Trophoblast cell (in vitro differentiated cells and primary cell): ENCODE data around the gene HESX1.

Experiments used
- DNase-seq, 2 donors: peaks; one replicate each; pipeline ENCODE4 v3.0.0-alpha.2; 2016
- H2AFZ ChIP-seq: 2 replicates; pipeline ENCODE4 v1.6.1; 2013; ENCODE audit warnings: low read length, moderate library complexity, mild to moderate bottlenecking; ENCODE audit not compliant: insufficient read depth, poor library complexity
- H2AK5ac ChIP-seq: 2 replicates; pipeline ENCODE4 v1.6.1; 2013; ENCODE audit warnings: mild to moderate bottlenecking, low read length
- H2BK120ac ChIP-seq: 2 replicates; pipeline ENCODE4 v1.6.1; 2013; ENCODE audit warnings: low read length, mild to moderate bottlenecking, moderate library complexity; ENCODE audit not compliant: insufficient read depth, poor library complexity
- H2BK12ac ChIP-seq: 2 replicates; pipeline ENCODE4 v1.6.1; 2013; ENCODE audit warnings: mild to moderate bottlenecking, low read length, moderate library complexity
- H2BK5ac ChIP-seq: 2 replicates; pipeline ENCODE4 v1.6.1; 2013; ENCODE audit warnings: low read length, low read depth, moderate library complexity, mild to moderate bottlenecking; ENCODE audit not compliant: poor library complexity
- H3K14ac ChIP-seq: 2 replicates; pipeline ENCODE4 v1.6.1; 2013; ENCODE audit warnings: mild to moderate bottlenecking, low read length
- H3K18ac ChIP-seq: 2 replicates; pipeline ENCODE4 v1.6.1; 2013; ENCODE audit warnings: mild to moderate bottlenecking, low read length
- H3K23ac ChIP-seq: 2 replicates; pipeline ENCODE4 v1.6.1; 2013; ENCODE audit warnings: low read length
- H3K27ac ChIP-seq: 2 replicates; pipeline ENCODE4 v1.5.1; 2013; ENCODE audit warnings: low read depth, mild to moderate bottlenecking, inconsistent platforms, low read length, moderate library complexity
- H3K27me3 ChIP-seq: 2 replicates; pipeline ENCODE4 v1.6.1; 2013; ENCODE audit warnings: inconsistent platforms, mild to moderate bottlenecking, low read length, moderate library complexity; ENCODE audit not compliant: insufficient read depth
- H3K36me3 ChIP-seq, 2 experiments: 1 replicate in 1 of 2; 2 replicates in 1 of 2; pipeline ENCODE4 v1.6.1; 2013; ENCODE audit warnings: low read length in 2 of 2, mild to moderate bottlenecking in 2 of 2, moderate library complexity in 1 of 2; ENCODE audit not compliant: insufficient read depth in 2 of 2, control insufficient read depth in 1 of 2
- H3K4ac ChIP-seq: 2 replicates; pipeline ENCODE4 v1.6.1; 2013; ENCODE audit warnings: low read depth, mild to moderate bottlenecking, low read length, moderate library complexity
- H3K4me1 ChIP-seq, 2 experiments: 1 replicate in 1 of 2; 2 replicates in 1 of 2; pipeline ENCODE4 v1.6.1; 2013; ENCODE audit warnings: low read length in 2 of 2, mild to moderate bottlenecking in 2 of 2, moderate library complexity in 1 of 2; ENCODE audit not compliant: insufficient read depth in 2 of 2, control insufficient read depth in 1 of 2
- H3K4me2 ChIP-seq: 2 replicates; pipeline ENCODE4 v1.6.1; 2013; ENCODE audit warnings: inconsistent platforms, mild to moderate bottlenecking, low read length, moderate library complexity
- H3K4me3 ChIP-seq: 2 replicates; pipeline ENCODE4 v1.5.1; 2013; ENCODE audit warnings: mild to moderate bottlenecking, low read depth, low read length, inconsistent platforms
- H3K79me1 ChIP-seq: one replicate; pipeline ENCODE4 v1.6.1; 2013; ENCODE audit warnings: low read length
- H3K79me2 ChIP-seq: 2 replicates; pipeline ENCODE4 v1.6.1; 2013; ENCODE audit warnings: low read length, mild to moderate bottlenecking; ENCODE audit not compliant: control insufficient read depth, insufficient read depth, poor library complexity
- H3K9ac ChIP-seq: 2 replicates; pipeline ENCODE4 v1.6.1; 2013; ENCODE audit warnings: mild to moderate bottlenecking, low read length
- H3K9me3 ChIP-seq: 2 replicates; pipeline ENCODE4 v1.6.1; 2013; ENCODE audit warnings: low read depth, mild to moderate bottlenecking, control low read depth, inconsistent platforms, low read length; ENCODE audit not compliant: insufficient read depth
- H4K12ac ChIP-seq: 2 replicates; pipeline ENCODE4 v1.6.1; 2013; ENCODE audit warnings: low read depth, mild to moderate bottlenecking, low read length, moderate library complexity
- H4K8ac ChIP-seq: 2 replicates; pipeline ENCODE4 v1.6.1; 2013; ENCODE audit warnings: low read depth, mild to moderate bottlenecking, low read length, moderate library complexity
- H4K91ac ChIP-seq: one replicate; pipeline ENCODE4 v1.6.1; 2013; ENCODE audit warnings: low read depth, mild to moderate bottlenecking, low read length, moderate library complexity
- WGBS: extraction: QIAGEN DNeasy Blood & Tissue Kit; methylation state at CpG from one replicate; pipeline ENCODE4 v1.1.7; 2013; ENCODE audit warnings: missing lambda C conversion rate; ENCODE audit not compliant: insufficient read length, insufficient coverage; ENCODE audit errors: extremely low coverage; 5-methylcytosine and 5-hydroxymethylcytosine counted together

Gene HESX1

DNA sequence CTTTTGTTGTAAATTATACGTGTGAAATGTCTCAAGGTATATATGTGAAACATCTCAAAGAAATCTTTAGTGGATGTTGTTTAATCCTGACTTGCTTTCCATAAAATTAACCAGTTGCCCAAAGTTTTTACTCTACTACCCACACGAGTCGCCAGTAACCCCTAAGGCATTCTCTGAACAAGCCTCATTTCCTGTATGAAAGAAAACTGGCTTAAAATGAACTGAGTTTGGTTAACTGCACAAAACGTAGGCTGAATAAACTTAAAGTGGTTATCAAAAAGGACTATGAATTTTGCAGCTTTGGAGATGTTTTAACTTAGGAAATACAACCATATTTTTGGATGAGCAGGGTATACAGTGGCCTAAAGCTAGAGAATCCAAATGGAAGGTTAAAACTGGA, 25.1 kb upstream of the HESX1 start:
- no peak overlapping the region for H2AK5ac ChIP-seq
- no peaks in the 10 kb centered on the region for H3K27me3 ChIP-seq
- no peak overlapping the region for H3K4me2 ChIP-seq
- H3K36me3 ChIP-seq: no peaks in the 10 kb centered on the region
- WGBS: no CpG with 5 or more reads among the region's 4 CpGs
- H2BK5ac ChIP-seq: no peak overlapping the region
- no peak overlapping the region for H3K9ac ChIP-seq
- H4K91ac ChIP-seq: no peak overlapping the region
- H3K4me1 ChIP-seq: peaks cover 0 to 3% of the 10 kb centered on the region in 2 experiments
- no peak overlapping the region for H4K12ac ChIP-seq
- H3K4ac ChIP-seq: no peak overlapping the region
- H3K79me2 ChIP-seq: peaks cover 4% of the 10 kb centered on the region
- no peak overlapping the region for H4K8ac ChIP-seq
- no peak overlapping the region for H2BK120ac ChIP-seq
- H2BK12ac ChIP-seq: no peak overlapping the region
- H3K4me3 ChIP-seq: no peak overlapping the region
- no peak for DNase-seq
- H3K79me1 ChIP-seq: peaks cover 10% of the 10 kb centered on the region
- H3K14ac ChIP-seq: no peak overlapping the region
- no peak overlapping the region for H2AFZ ChIP-seq
- no peaks in the 10 kb centered on the region for H3K9me3 ChIP-seq
- H3K27ac ChIP-seq: no peak overlapping the region
- no peak overlapping the region for H3K18ac ChIP-seq
- H3K23ac ChIP-seq: no peak overlapping the region

DNA sequence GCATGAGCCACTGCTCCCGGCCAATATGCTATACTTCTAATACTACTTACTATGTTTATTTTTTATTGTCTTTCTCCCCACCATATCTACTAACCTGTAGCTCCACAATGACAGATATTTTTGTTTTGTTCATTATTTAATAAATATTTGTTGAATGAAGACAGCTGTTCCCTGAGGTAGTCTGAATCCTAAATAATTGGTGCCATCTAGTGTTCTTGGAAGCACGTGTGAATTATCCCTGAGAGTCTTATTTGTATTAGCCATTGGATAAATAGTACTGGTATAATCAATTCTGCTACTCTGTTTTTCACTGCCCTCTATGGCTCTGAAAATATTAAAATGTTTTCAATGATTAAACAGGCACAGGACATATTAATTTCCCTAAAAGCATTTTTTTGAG, 22.1 kb upstream of the HESX1 start:
- Histone ChIP-seq H3K27ac (no peak overlapping the region), H3K79me1 (no peaks in the 10 kb centered on the region), H2AFZ (no peak overlapping the region), H3K9ac (no peak overlapping the region), H3K23ac (no peak overlapping the region), H3K14ac (no peak overlapping the region), H3K36me3 (no peaks in the 10 kb centered on the region), H3K27me3 (no peaks in the 10 kb centered on the region), H3K9me3 (no peaks in the 10 kb centered on the region), H2BK5ac (no peak overlapping the region), H2BK12ac (no peak overlapping the region), H4K12ac (no peak overlapping the region), H4K91ac (no peak overlapping the region), H3K4me2 (no peak overlapping the region), H3K18ac (no peak overlapping the region), H2BK120ac (no peak overlapping the region), H3K4ac (no peak overlapping the region), H3K4me3 (no peak overlapping the region), H2AK5ac (no peak overlapping the region), H3K4me1 (no peaks in the 10 kb centered on the region), H4K8ac (no peak overlapping the region), H3K79me2 (no peaks in the 10 kb centered on the region)
- DNase-seq: peak in 1 of 2 donors; percentile 11
- no CpG with 5 or more reads among the region's 2 CpGs for WGBS

DNA sequence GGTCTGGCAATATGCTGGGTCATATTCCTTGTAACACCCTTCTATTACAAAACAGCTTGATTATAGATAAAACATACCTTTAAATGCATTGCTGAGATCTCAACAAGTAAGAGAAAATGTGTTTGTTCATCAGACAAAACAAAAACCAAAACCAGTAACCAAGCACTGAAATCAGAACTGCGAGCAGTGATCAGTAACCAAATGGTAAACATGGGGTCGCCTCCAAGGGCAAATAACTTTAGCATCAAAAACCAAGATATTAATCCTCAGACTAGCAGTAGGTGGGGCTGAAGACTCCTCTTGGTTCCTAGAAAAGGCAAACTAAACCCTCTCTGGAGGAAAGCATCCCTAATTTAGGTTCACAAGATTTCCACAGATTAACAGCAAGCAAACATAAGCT, 6.6 kb upstream of the HESX1 start:
- H3K23ac ChIP-seq: no peak overlapping the region
- DNase-seq: no peak
- WGBS: no CpG with 5 or more reads among the region's 2 CpGs
- no peaks in the 10 kb centered on the region for H3K79me2 ChIP-seq
- no peak overlapping the region for H2AFZ ChIP-seq
- H3K27me3 ChIP-seq: no peaks in the 10 kb centered on the region
- no peak overlapping the region for H3K18ac ChIP-seq
- H3K4me1 ChIP-seq: no peaks in the 10 kb centered on the region
- no peak overlapping the region for H2BK5ac ChIP-seq
- H3K9ac ChIP-seq: no peak overlapping the region
- no peak overlapping the region for H4K8ac ChIP-seq
- no peak overlapping the region for H3K4ac ChIP-seq
- H3K4me3 ChIP-seq: no peak overlapping the region
- no peak overlapping the region for H3K14ac ChIP-seq
- no peak overlapping the region for H3K4me2 ChIP-seq
- H2BK12ac ChIP-seq: no peak overlapping the region
- no peaks in the 10 kb centered on the region for H3K79me1 ChIP-seq
- no peak overlapping the region for H4K91ac ChIP-seq
- H3K27ac ChIP-seq: no peak overlapping the region
- no peak overlapping the region for H2AK5ac ChIP-seq
- no peaks in the 10 kb centered on the region for H3K9me3 ChIP-seq
- no peaks in the 10 kb centered on the region for H3K36me3 ChIP-seq
- no peak overlapping the region for H4K12ac ChIP-seq
- no peak overlapping the region for H2BK120ac ChIP-seq

DNA sequence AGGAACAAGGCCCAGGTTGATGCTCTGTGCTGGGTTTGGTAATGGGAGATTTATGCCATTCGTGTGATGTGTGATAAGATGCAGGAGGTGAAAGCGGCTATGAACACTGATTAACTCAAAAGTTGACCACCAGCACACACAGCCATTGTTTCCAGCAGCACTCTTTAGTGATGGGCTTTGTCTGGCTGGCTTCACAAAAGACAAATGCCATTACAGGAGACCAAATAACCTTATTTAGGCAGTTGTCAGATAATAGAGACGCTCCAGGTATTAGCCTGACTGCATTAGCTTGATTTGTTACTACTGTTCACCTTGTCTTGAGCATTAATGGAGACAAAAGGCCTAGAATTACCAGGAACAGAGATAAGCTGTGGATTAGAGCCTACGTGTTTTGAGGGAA, 5.1 kb downstream of the HESX1 start:
- no peak overlapping the region for H2BK12ac ChIP-seq
- no peaks in the 10 kb centered on the region for H3K36me3 ChIP-seq
- no peak overlapping the region for H3K23ac ChIP-seq
- H3K79me1 ChIP-seq: peaks cover 1% of the 10 kb centered on the region
- no peak overlapping the region for H3K18ac ChIP-seq
- H3K14ac ChIP-seq: no peak overlapping the region
- no peak overlapping the region for H3K4me3 ChIP-seq
- H3K4ac ChIP-seq: no peak overlapping the region
- H2AK5ac ChIP-seq: no peak overlapping the region
- no peak for DNase-seq
- WGBS: no CpG with 5 or more reads among the region's 4 CpGs
- H2BK120ac ChIP-seq: no peak overlapping the region
- H4K91ac ChIP-seq: no peak overlapping the region
- H3K4me2 ChIP-seq: no peak overlapping the region
- H3K79me2 ChIP-seq: no peaks in the 10 kb centered on the region
- no peaks in the 10 kb centered on the region for H3K27me3 ChIP-seq
- no peak overlapping the region for H3K9ac ChIP-seq
- H4K8ac ChIP-seq: no peak overlapping the region
- H4K12ac ChIP-seq: peak overlapping the region; percentile 54
- H3K4me1 ChIP-seq: no peaks in the 10 kb centered on the region
- no peak overlapping the region for H3K27ac ChIP-seq
- H2BK5ac ChIP-seq: no peak overlapping the region
- H3K9me3 ChIP-seq: no peaks in the 10 kb centered on the region
- H2AFZ ChIP-seq: no peak overlapping the region
